ENCODE measurements around the gene KDM8. TPM values are rescaled to one million over a fixed set of nuclear protein-coding genes. Genes with fewer than 3 reads are reported as not detected.

Gene KDM8
- total RNA-seq, 1 donor, result 6.2 TPM

DNA sequence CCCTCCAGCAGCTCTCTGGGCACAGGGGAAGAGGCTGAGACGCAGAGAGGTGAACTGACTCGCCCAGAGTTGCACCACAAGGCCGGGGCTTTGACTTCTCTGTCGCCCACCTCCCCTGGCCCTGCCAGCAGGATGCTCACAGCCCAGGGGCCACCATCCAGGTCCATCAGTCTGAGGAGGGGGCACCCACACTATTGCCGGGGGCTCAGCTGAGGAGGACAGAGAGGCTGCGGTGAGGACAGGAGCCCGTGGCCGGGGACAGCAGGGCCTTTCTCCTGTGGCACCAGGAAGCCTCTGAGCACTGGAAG lies 32.6 kb downstream of the KDM8 start:
- DNase-seq (ENCODE audit: insufficient read length, low spot score, missing footprints), result no peak
- peaks cover 28% of the 10 kb centered on the region for H3K4me1 ChIP-seq (ENCODE audit: insufficient read depth, low read length)
- TF ChIP-seq CTCF (IDR thresholded peaks at IDR 0.05; ENCODE audit: extremely low read depth, low read depth, low read length), result no peak
- H3K36me3 ChIP-seq (ENCODE audit: insufficient read depth, low read length), result peaks cover 25% of the 10 kb centered on the region
- H2AFZ ChIP-seq (ENCODE audit: low read length), result no peak overlapping the region
- H3K79me2 ChIP-seq (ENCODE audit: insufficient read depth, low read length), result no peaks in the 10 kb centered on the region
- H3K9me3 ChIP-seq (ENCODE audit: low read depth, low read length), result no peaks in the 10 kb centered on the region
- H3K27me3 ChIP-seq (ENCODE audit: insufficient read depth, low read length), result no peaks in the 10 kb centered on the region
- no peak overlapping the region for H3K4me2 ChIP-seq (ENCODE audit: insufficient read depth, low read length)
- peak overlapping the region; percentile 57 for H3K27ac ChIP-seq (ENCODE audit: low read depth, low read length)
- H4K20me1 ChIP-seq (ENCODE audit: insufficient read depth, low read length), result no peaks in the 10 kb centered on the region
- H3K4me3 ChIP-seq (ENCODE audit: insufficient read depth, low read length), result no peak overlapping the region

GRCh38 chr16:27236635-27237218 lies 33.4 kb downstream of the KDM8 start:
- peak overlapping the region; percentile 86 for H2AFZ ChIP-seq (ENCODE audit: low read length)
- DNase-seq (ENCODE audit: insufficient read length, low spot score, missing footprints), result no peak
- peak overlapping the region; percentile 62 for H3K4me2 ChIP-seq (ENCODE audit: insufficient read depth, low read length)

DNA sequence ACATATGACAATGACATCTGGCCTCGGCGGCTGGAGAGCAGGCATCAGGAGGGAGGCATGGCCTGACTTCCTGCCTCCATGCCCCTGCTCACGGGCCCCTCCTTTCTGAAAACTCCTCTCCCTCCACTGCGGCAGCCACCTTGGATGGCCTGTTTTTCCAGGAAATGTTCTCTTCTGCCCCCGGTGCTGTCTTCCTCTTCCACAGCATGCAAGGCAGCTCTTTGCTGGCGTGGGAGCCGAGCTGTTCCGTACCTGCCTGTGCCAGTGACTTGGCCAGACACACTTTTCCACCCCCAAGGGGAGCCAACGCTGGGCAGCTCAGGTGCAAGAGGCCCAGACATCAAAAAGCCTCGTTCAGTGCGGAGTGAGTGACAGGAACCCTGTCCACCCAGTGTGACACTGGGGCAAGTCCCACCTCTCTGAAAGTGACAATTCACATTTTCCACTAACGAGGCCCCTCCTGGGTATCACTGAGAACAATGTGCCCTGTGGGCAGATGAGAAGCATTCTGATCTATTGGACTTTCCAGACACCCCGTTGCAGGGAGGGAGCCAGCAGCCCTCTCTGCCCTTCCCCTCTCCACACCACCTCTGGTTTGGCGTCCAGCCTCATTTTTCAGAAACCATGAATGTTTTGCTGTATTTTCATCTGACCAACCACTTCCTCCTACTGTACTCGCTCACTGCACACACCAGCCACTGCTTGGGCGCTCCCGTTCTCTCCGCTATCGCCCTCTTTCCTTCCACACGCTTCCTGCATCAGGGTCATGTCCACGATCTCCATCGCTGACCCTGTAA lies 34.1 kb downstream of the KDM8 start:
- Histone ChIP-seq H4K20me1 (ENCODE audit: insufficient read depth, low read length) (no peaks in the 10 kb centered on the region), H3K79me2 (ENCODE audit: insufficient read depth, low read length) (peaks cover 10% of the 10 kb centered on the region), H3K9me3 (ENCODE audit: low read depth, low read length) (no peaks in the 10 kb centered on the region), H3K27ac (ENCODE audit: low read depth, low read length) (peak overlapping the region; percentile 87), H3K4me2 (ENCODE audit: insufficient read depth, low read length) (peak overlapping the region; percentile 62), H3K4me3 (ENCODE audit: insufficient read depth, low read length) (peak overlapping the region; percentile 34), H3K36me3 (ENCODE audit: insufficient read depth, low read length) (peaks cover 19% of the 10 kb centered on the region), H2AFZ (ENCODE audit: low read length) (peak overlapping the region; percentile 86), H3K27me3 (ENCODE audit: insufficient read depth, low read length) (no peaks in the 10 kb centered on the region), H3K4me1 (ENCODE audit: insufficient read depth, low read length) (peaks cover 43% of the 10 kb centered on the region)
- TF ChIP-seq CTCF (IDR thresholded peaks at IDR 0.05; ENCODE audit: extremely low read depth, low read depth, low read length), result no peak
- DNase-seq (ENCODE audit: insufficient read length, low spot score, missing footprints), result peak; percentile 89

More at GRCh38 chr16:27236635-27237218, 33.4 kb downstream of the KDM8 start:
- no peaks in the 10 kb centered on the region for H3K9me3 ChIP-seq (ENCODE audit: low read depth, low read length)
- H3K79me2 ChIP-seq (ENCODE audit: insufficient read depth, low read length), result peaks cover 3% of the 10 kb centered on the region
- H3K4me1 ChIP-seq (ENCODE audit: insufficient read depth, low read length), result peaks cover 37% of the 10 kb centered on the region
- no peak overlapping the region for H3K4me3 ChIP-seq (ENCODE audit: insufficient read depth, low read length)
- TF ChIP-seq CTCF (IDR thresholded peaks at IDR 0.05; ENCODE audit: extremely low read depth, low read depth, low read length), result no peak
- no peaks in the 10 kb centered on the region for H4K20me1 ChIP-seq (ENCODE audit: insufficient read depth, low read length)
- peaks cover 25% of the 10 kb centered on the region for H3K36me3 ChIP-seq (ENCODE audit: insufficient read depth, low read length)
- H3K27me3 ChIP-seq (ENCODE audit: insufficient read depth, low read length), result no peaks in the 10 kb centered on the region
- H3K27ac ChIP-seq (ENCODE audit: low read depth, low read length), result peak overlapping the region; percentile 87

- H3K4me2 ChIP-seq (ENCODE audit: insufficient read depth, low read length), result peak overlapping the region; percentile 62
- peaks cover 10% of the 10 kb centered on the region for H3K79me2 ChIP-seq (ENCODE audit: insufficient read depth, low read length)
- H3K27me3 ChIP-seq (ENCODE audit: insufficient read depth, low read length), result no peaks in the 10 kb centered on the region
- H3K27ac ChIP-seq (ENCODE audit: low read depth, low read length), result peak overlapping the region; percentile 87
- DNase-seq (ENCODE audit: insufficient read length, low spot score, missing footprints), result peak; percentile 50
- H3K36me3 ChIP-seq (ENCODE audit: insufficient read depth, low read length), result peaks cover 12% of the 10 kb centered on the region
- H2AFZ ChIP-seq (ENCODE audit: low read length), result peak overlapping the region; percentile 86
- H3K4me1 ChIP-seq (ENCODE audit: insufficient read depth, low read length), result peaks cover 50% of the 10 kb centered on the region
- no peaks in the 10 kb centered on the region for H3K9me3 ChIP-seq (ENCODE audit: low read depth, low read length)
- no peak overlapping the region for H3K4me3 ChIP-seq (ENCODE audit: insufficient read depth, low read length)
- TF ChIP-seq CTCF (IDR thresholded peaks at IDR 0.05; ENCODE audit: extremely low read depth, low read depth, low read length), result no peak
- no peaks in the 10 kb centered on the region for H4K20me1 ChIP-seq (ENCODE audit: insufficient read depth, low read length)
These were observed 34.8 kb downstream of the KDM8 start for GRCh38 chr16:27238016-27238587.
